Hematopoietic multipotent progenitor cell treated with erythropoietin and hydrocortisone succinate and interleukin-3 and kit ligand, for 17 days (in vitro differentiated cells): ENCODE measurements around the gene SLC6A11.

Source experiments
- DNase-seq: peaks from one replicate; pipeline ENCODE4 v3.0.0-alpha.2; 2015; ENCODE audit warnings: low spot score

The SLC6A11 gene

GRCh38 chr3:10981031-10981430 lies 165.0 kb downstream of the SLC6A11 start:
- no peak for DNase-seq

DNA sequence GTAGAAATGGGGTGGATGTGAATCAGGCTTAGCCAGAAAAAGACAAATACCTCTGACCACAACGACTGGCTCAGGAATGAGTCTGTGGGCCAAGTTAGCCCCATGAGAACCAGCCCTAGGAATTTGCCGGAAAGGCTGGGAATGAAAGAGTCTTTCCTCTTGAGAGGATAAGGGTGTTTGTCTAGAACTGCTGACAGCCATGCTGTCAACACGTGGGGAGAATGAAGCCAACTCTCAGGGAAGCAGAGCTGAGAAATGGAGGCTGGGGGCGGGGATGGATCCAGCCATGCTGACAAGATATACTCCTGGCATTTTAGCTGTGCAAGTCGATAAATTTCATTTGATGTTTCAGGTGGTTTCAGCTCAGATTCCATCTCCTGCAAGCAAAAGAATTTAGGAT lies 165.9 kb downstream of the SLC6A11 start:
- DNase-seq, result no peak

GRCh38 chr3:10982782-10983181 lies 166.8 kb downstream of the SLC6A11 start:
- DNase-seq, result no peak

- no peak for DNase-seq
These were observed 167.3 kb downstream of the SLC6A11 start for GRCh38 chr3:10983219-10983916.

GRCh38 chr3:10984371-10984896 lies 168.4 kb downstream of the SLC6A11 start:
- no peak for DNase-seq

GRCh38 chr3:10985181-10985580 lies 169.2 kb downstream of the SLC6A11 start:
- no peak for DNase-seq

DNA sequence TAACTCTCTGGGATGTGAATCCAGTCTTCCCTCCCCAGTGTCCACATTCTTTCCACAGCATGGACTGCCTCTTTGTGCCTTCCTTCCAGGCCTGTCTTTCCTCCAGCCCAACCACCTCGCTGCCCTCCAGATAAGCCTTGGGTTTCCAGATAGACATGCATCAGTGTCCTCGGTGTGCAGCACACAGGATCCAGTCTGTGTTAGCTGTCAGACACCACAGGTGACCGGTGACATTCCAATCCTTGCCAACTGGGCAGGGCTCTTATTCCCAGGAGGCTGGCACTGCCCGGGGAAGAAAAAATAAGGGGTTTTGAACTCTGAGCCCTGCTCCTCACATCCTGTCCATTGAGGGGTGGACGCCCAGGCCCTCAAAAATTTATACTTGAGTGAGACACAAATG lies 170.6 kb downstream of the SLC6A11 start:
- DNase-seq, result no peak

- no peak for DNase-seq
These were observed 172.1 kb downstream of the SLC6A11 start for GRCh38 chr3:10988001-10988665.

- no peak for DNase-seq
These were observed 173.0 kb downstream of the SLC6A11 start for GRCh38 chr3:10988991-10989484.
